ENCODE measurements around the gene TRAK1. TPM values are rescaled to one million over a fixed set of nuclear protein-coding genes. Genes with fewer than 3 reads are reported as not detected.

TRAK1 gene
- total RNA-seq, 6 donors from 2014 or later: 46.7 to 107 (median 74.7) TPM

DNA sequence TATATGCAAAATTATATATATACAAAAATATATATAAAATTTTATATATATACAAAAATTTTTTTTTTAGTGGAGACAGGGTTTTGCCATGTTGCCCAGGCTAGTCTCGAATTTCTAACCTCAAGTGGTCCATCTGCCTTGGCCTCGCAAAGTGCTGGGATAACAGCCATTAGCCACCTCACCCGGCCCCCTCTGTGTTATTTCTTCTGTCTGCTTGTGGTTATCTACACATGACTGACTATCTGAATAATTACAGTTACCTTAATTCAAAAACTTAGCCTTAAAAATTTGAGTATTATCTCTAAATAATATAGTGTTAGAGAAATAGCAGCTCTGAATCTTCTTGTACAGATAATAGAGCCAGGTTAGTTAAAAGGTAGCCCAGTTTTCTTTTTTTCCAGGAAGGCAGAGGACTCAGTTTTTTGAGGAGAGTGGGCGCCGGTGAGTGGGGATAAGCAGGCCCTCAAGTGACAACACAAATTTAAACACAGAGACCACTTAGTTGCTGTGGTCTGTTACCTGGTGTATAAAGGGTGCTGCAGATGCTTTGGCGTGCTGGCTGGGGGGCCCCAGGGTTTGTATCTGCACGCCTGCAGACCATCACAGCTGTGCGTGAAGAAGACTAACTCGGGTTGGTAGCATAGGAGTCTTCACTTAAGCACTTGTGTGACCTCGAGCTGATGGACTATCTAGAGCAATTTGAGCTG, 83.7 kb downstream of the TRAK1 start:
- WGBS, 2 donors: 93% methylated on average over 10 of the region's 10 CpGs
- TF ChIP-seq CTCF (IDR thresholded peaks at IDR 0.05) (no peak), POLR2AphosphoS5 (IDR thresholded peaks at IDR 0.05) (no peak)
- Histone ChIP-seq H3K4me1 (peaks cover 12 to 27% (median 21%) of the 10 kb centered on the region in 4 donors), H3K27ac (no peak overlapping the region), H3K4me3 (no peak overlapping the region), H3K27me3 (no peaks in the 10 kb centered on the region), H3K9me3 (no peaks in the 10 kb centered on the region), H3K36me3 (peaks cover 0 to 7% (median 0%) of the 10 kb centered on the region in 4 donors)
- no peak for ATAC-seq (ENCODE audit: low FRiP score in 2 of 2)
- DNase-seq: no peak

DNA sequence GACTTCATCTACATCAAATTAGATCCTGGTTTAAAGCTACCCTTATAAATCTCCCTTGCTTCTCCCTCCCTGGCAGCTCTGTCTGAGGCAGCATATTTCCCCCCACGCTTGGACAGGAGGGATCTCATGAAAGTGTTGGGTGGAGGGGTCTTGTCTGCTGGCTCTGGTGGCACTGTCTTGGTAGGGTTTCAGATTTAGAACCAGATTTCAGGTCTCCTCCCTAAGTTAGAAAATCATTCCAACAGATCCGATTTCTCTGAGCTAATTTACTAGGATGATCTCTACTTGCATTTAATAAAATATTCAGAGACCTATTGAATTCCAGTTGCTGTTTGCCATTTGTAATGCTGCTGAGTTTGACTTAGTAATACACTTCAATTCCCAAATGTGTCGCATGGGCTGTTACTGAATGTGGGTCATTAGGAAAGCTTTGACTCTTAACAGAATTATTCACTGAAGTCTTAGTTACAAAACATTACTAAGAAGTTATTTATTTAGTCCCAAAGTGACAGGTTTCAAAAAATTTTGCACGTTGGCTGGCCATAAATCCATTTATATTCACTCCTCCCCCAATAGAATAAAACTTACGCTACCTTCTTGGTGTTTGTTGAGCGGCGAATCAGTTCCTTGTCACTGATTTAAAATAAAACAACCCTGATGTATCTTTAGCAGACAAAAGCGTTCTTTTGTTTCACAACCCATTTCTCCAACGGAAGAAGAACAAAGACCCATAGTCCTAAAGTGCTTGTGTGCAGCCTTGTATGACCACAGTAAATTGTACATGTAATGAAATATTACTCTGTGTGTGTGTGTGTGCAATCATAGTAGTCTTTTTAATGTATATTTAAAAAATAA, 84.5 kb downstream of the TRAK1 start:
- H3K36me3 ChIP-seq: peaks cover 0 to 7% (median 0%) of the 10 kb centered on the region in 4 donors
- ATAC-seq (ENCODE audit: low FRiP score in 2 of 2) (no peak), DNase-seq (no peak)
- H3K4me1 ChIP-seq: peaks cover 12 to 25% (median 23%) of the 10 kb centered on the region in 4 donors
- H3K4me3 ChIP-seq: no peak overlapping the region
- no peak overlapping the region for H3K27ac ChIP-seq
- 83 to 84% methylated on average over 9 of the region's 9 CpGs for WGBS, 2 donors
- H3K27me3 ChIP-seq: no peaks in the 10 kb centered on the region
- H3K9me3 ChIP-seq: no peaks in the 10 kb centered on the region
- TF ChIP-seq POLR2AphosphoS5 (IDR thresholded peaks at IDR 0.05) (no peak), POLR2A (IDR thresholded peaks at IDR 0.05) (no peak), EP300 (IDR thresholded peaks at IDR 0.05) (no peak), CTCF (IDR thresholded peaks at IDR 0.05) (no peak)

DNA sequence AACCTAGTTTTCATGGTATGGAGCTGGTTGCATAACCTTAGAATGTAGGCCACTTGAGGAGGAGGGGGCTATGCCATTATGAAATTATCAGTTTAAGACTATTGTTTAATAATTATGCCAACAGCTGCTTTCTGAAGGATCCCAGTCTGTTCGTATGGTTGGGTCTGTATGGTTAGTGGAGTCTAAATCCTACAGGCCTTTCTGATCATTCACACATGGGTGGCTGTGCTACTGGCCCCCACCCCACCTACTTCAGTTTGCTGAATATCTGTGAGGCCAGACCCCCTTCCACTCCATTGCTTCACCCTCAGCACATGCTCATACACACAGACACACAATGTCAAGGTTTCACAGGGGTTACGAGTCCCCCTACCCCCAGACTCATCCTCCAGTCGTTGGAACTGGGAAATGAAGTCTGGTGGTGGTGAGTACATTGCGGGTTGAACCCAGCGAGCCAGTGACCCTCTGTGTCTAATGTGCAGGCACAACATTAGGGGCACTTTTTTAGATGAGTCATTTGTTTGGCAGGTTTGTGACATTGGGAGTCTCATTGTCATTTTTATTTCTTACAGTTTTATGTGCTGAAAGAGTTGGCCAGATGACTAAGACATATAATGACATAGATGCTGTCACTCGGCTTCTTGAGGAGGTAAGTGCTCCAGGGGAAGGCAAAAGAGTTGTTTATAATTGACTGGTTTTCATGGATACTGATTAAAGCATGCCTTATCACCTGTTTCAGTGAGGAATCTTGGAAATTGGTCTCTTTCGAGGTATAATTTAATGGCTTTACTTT, 85.3 kb downstream of the TRAK1 start:
- DNase-seq: no peak
- Histone ChIP-seq H3K27me3 (no peaks in the 10 kb centered on the region), H3K4me3 (no peak overlapping the region), H3K9me3 (no peaks in the 10 kb centered on the region), H3K4me1 (peaks cover 12 to 25% (median 21%) of the 10 kb centered on the region in 4 donors), H3K36me3 (peaks cover 0 to 7% (median 0%) of the 10 kb centered on the region in 4 donors), H3K27ac (no peak overlapping the region)
- 80 to 90% methylated on average over 6 to 7 of the region's 7 CpGs for WGBS, 2 donors
- ATAC-seq (ENCODE audit: low FRiP score in 2 of 2): no peak
- no peak for TF ChIP-seq EP300 (IDR thresholded peaks at IDR 0.05)
- no peak for TF ChIP-seq CTCF (IDR thresholded peaks at IDR 0.05)
- no peak for TF ChIP-seq POLR2A (IDR thresholded peaks at IDR 0.05)
- no peak for TF ChIP-seq POLR2AphosphoS5 (IDR thresholded peaks at IDR 0.05)

GRCh38 chr3:42177068-42177800, 86.1 kb downstream of the TRAK1 start:
- WGBS, 2 donors: 87 to 96% methylated on average over 6 of the region's 6 CpGs
- no peak for ATAC-seq (ENCODE audit: low FRiP score in 2 of 2)
- no peaks in the 10 kb centered on the region for H3K27me3 ChIP-seq
- peaks cover 12 to 20% (median 18%) of the 10 kb centered on the region in 4 donors for H3K4me1 ChIP-seq
- no peak overlapping the region for H3K4me3 ChIP-seq
- TF ChIP-seq EP300 (IDR thresholded peaks at IDR 0.05): no peak
- no peak for TF ChIP-seq POLR2A (IDR thresholded peaks at IDR 0.05)
- no peak for TF ChIP-seq POLR2AphosphoS5 (IDR thresholded peaks at IDR 0.05)
- no peak for TF ChIP-seq CTCF (IDR thresholded peaks at IDR 0.05)
- H3K27ac ChIP-seq: no peak overlapping the region
- no peaks in the 10 kb centered on the region for H3K9me3 ChIP-seq
- peaks cover 0 to 7% (median 0%) of the 10 kb centered on the region in 4 donors for H3K36me3 ChIP-seq
- DNase-seq: no peak
